T-helper 22 cell (primary cell): ENCODE results near the gene POU2AF2.
"Not testable (repeated sequence)": the region's sequence is repeated elsewhere in the genome, so short reads cannot be mapped to it uniquely, and the experiment has no call there.

Experiments
- DNase-seq: peaks from one replicate; pipeline ENCODE4 v3.0.0-alpha.2; 2020; ENCODE audit warnings: low read depth

The POU2AF2 gene

GRCh38 chr11:111303461-111303860, 57.9 kb downstream of the POU2AF2 start:
- no peak for DNase-seq

GRCh38 chr11:111305162-111305802, 59.8 kb downstream of the POU2AF2 start:
- DNase-seq: no peak

GRCh38 chr11:111305876-111306275, 60.4 kb downstream of the POU2AF2 start:
- DNase-seq: no peak

GRCh38 chr11:111306321-111306720, 60.8 kb downstream of the POU2AF2 start:
- no peak for DNase-seq

GRCh38 chr11:111307472-111308108, 62.1 kb downstream of the POU2AF2 start:
- no peak for DNase-seq

GRCh38 chr11:111308140-111308539, 62.6 kb downstream of the POU2AF2 start:
- no peak for DNase-seq

- DNase-seq: no peak
These were observed 63.8 kb downstream of the POU2AF2 start for GRCh38 chr11:111309215-111309915.

GRCh38 chr11:111310088-111310487, 64.6 kb downstream of the POU2AF2 start:
- DNase-seq: no peak

GRCh38 chr11:111310723-111311122, 65.2 kb downstream of the POU2AF2 start:
- DNase-seq: no peak

GRCh38 chr11:111312076-111312475, 66.6 kb downstream of the POU2AF2 start:
- no peak for DNase-seq

- DNase-seq: no peak
These were observed 73.8 kb downstream of the POU2AF2 start for GRCh38 chr11:111319296-111319695.

- DNase-seq: not testable (repeated sequence)
These were observed 74.7 kb downstream of the POU2AF2 start for GRCh38 chr11:111320199-111320598.

- DNase-seq: no peak
These were observed 75.4 kb downstream of the POU2AF2 start for GRCh38 chr11:111320728-111321568.

GRCh38 chr11:111322534-111322933, 77.0 kb downstream of the POU2AF2 start:
- no peak for DNase-seq

- no peak for DNase-seq
These were observed 78.8 kb downstream of the POU2AF2 start for GRCh38 chr11:111324277-111324720.

- no peak for DNase-seq
These were observed 79.7 kb downstream of the POU2AF2 start for GRCh38 chr11:111325259-111325658.

- DNase-seq: no peak
These were observed 81.3 kb downstream of the POU2AF2 start for GRCh38 chr11:111326824-111327223.

- DNase-seq: no peak
These were observed 82.5 kb downstream of the POU2AF2 start for GRCh38 chr11:111327908-111328624.

- no peak for DNase-seq
These were observed 84.0 kb downstream of the POU2AF2 start for GRCh38 chr11:111329306-111330204.

GRCh38 chr11:111330234-111330893, 84.8 kb downstream of the POU2AF2 start:
- DNase-seq: no peak
